GOT3 (cell line): ENCODE measurements around the gene KCNJ12.
"Not testable (repeated sequence)": the region's sequence is repeated elsewhere in the genome, so short reads cannot be mapped to it uniquely, and the experiment has no call there.

Experiments
- DNase-seq: peaks from one replicate; lab custom pipeline; 2025; ENCODE audit warnings: mixed read lengths; lab: John Stamatoyannopoulos, UW

The KCNJ12 gene

GRCh38 chr17:21376081-21376758 lies at the start of gene KCNJ12:
TSS of gene KCNJ12 (plus strand) at chr17:21376357. CDS start at chr17:21415343, 38,986 bp downstream.
- no peak for DNase-seq

GRCh38 chr17:21327921-21328320 lies 48.2 kb upstream of the KCNJ12 start:
- DNase-seq: not testable (repeated sequence)

GRCh38 chr17:21328778-21329177 lies 47.4 kb upstream of the KCNJ12 start:
- DNase-seq: not testable (repeated sequence)

- no peak for DNase-seq
Measured at GRCh38 chr17:21330436-21331160, 45.6 kb upstream of the KCNJ12 start.

- DNase-seq: not testable (repeated sequence)
Measured at GRCh38 chr17:21336541-21337294, 39.4 kb upstream of the KCNJ12 start.

- DNase-seq: not testable (repeated sequence)
Measured at GRCh38 chr17:21337981-21338625, 38.1 kb upstream of the KCNJ12 start.

GRCh38 chr17:21339011-21339410 lies 37.1 kb upstream of the KCNJ12 start:
- no peak for DNase-seq

GRCh38 chr17:21339571-21339970 lies 36.6 kb upstream of the KCNJ12 start:
- not testable (repeated sequence) for DNase-seq

GRCh38 chr17:21340407-21340806 lies 35.8 kb upstream of the KCNJ12 start:
- DNase-seq: not testable (repeated sequence)

- not testable (repeated sequence) for DNase-seq
Measured at GRCh38 chr17:21341279-21341678, 34.9 kb upstream of the KCNJ12 start.

- not testable (repeated sequence) for DNase-seq
Measured at GRCh38 chr17:21341925-21342540, 34.1 kb upstream of the KCNJ12 start.

GRCh38 chr17:21343061-21343949 lies 32.9 kb upstream of the KCNJ12 start:
- not testable (repeated sequence) for DNase-seq

GRCh38 chr17:21344801-21345200 lies 31.4 kb upstream of the KCNJ12 start:
- not testable (repeated sequence) for DNase-seq

- no peak for DNase-seq
Measured at GRCh38 chr17:21345236-21345635, 30.9 kb upstream of the KCNJ12 start.

GRCh38 chr17:21346107-21346506 lies 30.1 kb upstream of the KCNJ12 start:
- not testable (repeated sequence) for DNase-seq

- not testable (repeated sequence) for DNase-seq
Measured at GRCh38 chr17:21346651-21347250, 29.4 kb upstream of the KCNJ12 start.

GRCh38 chr17:21347660-21348059 lies 28.5 kb upstream of the KCNJ12 start:
- DNase-seq: not testable (repeated sequence)

GRCh38 chr17:21348081-21348925 lies 27.9 kb upstream of the KCNJ12 start:
- DNase-seq: not testable (repeated sequence)

- DNase-seq: not testable (repeated sequence)
Measured at GRCh38 chr17:21348926-21349261, 27.3 kb upstream of the KCNJ12 start.
